Smooth muscle cell (in vitro differentiated cells): ENCODE results near the gene AFTPH. TPM values are rescaled to one million over a fixed set of nuclear protein-coding genes. Genes with fewer than 3 reads are reported as not detected.

Experiments used
- DNase-seq: peaks from one replicate; lab custom pipeline; 2025; ENCODE audit not compliant: unreplicated experiment; lab: John Stamatoyannopoulos, UW
- H2AFZ ChIP-seq: fragments of 200-600 bp; sonication (generic); 2 replicates; pipeline ENCODE4 v1.6.0; 2016; ENCODE audit warnings: antibody characterized with exemption, low read depth, mild to moderate bottlenecking
- H3F3A ChIP-seq: fragments of 200-600 bp; sonication (generic); 2 replicates; pipeline ENCODE4 v1.6.0; 2017; ENCODE audit warnings: antibody characterized with exemption, low read depth
- H3K27ac ChIP-seq: fragments of 200-600 bp; sonication (generic); 2 replicates; pipeline ENCODE4 v1.5.1; 2016; ENCODE audit warnings: low read depth, mild to moderate bottlenecking
- H3K27me3 ChIP-seq: fragments of 200-600 bp; sonication (generic); 2 replicates; pipeline ENCODE4 v1.6.1; 2016; ENCODE audit warnings: low read depth, mild to moderate bottlenecking
- H3K36me3 ChIP-seq: fragments of 200-600 bp; sonication (generic); 2 replicates; pipeline ENCODE4 v1.5.1; 2016; ENCODE audit warnings: low read depth
- H3K4me1 ChIP-seq: fragments of 200-600 bp; sonication (generic); 2 replicates; pipeline ENCODE4 v1.5.1; 2016; ENCODE audit warnings: low read depth
- H3K4me2 ChIP-seq: fragments of 200-600 bp; sonication (generic); 2 replicates; pipeline ENCODE4 v1.6.0; 2016; ENCODE audit warnings: mild to moderate bottlenecking
- H3K4me3 ChIP-seq: fragments of 200-600 bp; sonication (generic); 2 replicates; pipeline ENCODE4 v1.5.1; 2016; ENCODE audit warnings: mild to moderate bottlenecking
- H3K79me2 ChIP-seq: fragments of 200-600 bp; sonication (generic); 2 replicates; pipeline ENCODE4 v1.6.0; 2016; ENCODE audit warnings: low read depth, mild to moderate bottlenecking
- H3K9ac ChIP-seq: fragments of 200-600 bp; sonication (generic); 2 replicates; pipeline ENCODE4 v1.6.0; 2016; ENCODE audit warnings: low read depth
- H3K9me3 ChIP-seq: fragments of 200-600 bp; sonication (generic); replicated peaks from 2 replicates; pipeline ENCODE4 v1.5.1; 2016; ENCODE audit warnings: low read depth
- H4K20me1 ChIP-seq: fragments of 200-600 bp; sonication (generic); 2 replicates; pipeline ENCODE4 v1.6.0; 2016; ENCODE audit warnings: low read depth
- WGBS: methylation state at CpG from one replicate; pipeline ENCODE4 v1.1.7; 2016; ENCODE audit warnings: low lambda C conversion rate; 5-methylcytosine and 5-hydroxymethylcytosine counted together
- polyA plus RNA-seq: library from polyadenylated mRNA; unstranded; fragments of >200 nt; fragmentation: Nextera tagmentation; extraction: Ambion mirVana; gene quantifications from 2 replicates; pipeline ENCODE4 v1.2.1, GENCODE V29; 2016
- total RNA-seq: library from RNA; depleted of rRNA; stranded (reverse); fragments of >200 nt; gene quantifications from 2 replicates; pipeline ENCODE4 v1.2.3, GENCODE V29; 2014
- TF ChIP-seq, protein P1 (sequence below): fragments of 200-600 bp; sonication (generic); IDR thresholded peaks from 2 replicates; pipeline ENCODE4 v1.5.1; 2017; ENCODE audit warnings: borderline replicate concordance, mild to moderate bottlenecking, antibody characterized with exemption; ENCODE audit not compliant: insufficient read depth, poor library complexity, severe bottlenecking

AFTPH gene
- total and polyA plus RNA-seq, 2 experiments from 2014 or later: 5.5 to 26.3 TPM

- peaks cover 37% of the 10 kb centered on the region for H3K4me1 ChIP-seq
- H4K20me1 ChIP-seq: no peaks in the 10 kb centered on the region
- no peak for DNase-seq
- no peaks in the 10 kb centered on the region for H3F3A ChIP-seq
- no peak overlapping the region for H3K4me2 ChIP-seq
- WGBS: 85% methylated on average over 13 of the region's 13 CpGs
- H3K4me3 ChIP-seq: no peak overlapping the region
- no peaks in the 10 kb centered on the region for H3K9me3 ChIP-seq
- no peaks in the 10 kb centered on the region for H3K79me2 ChIP-seq
- H3K27ac ChIP-seq: no peak overlapping the region
- H3K27me3 ChIP-seq: no peaks in the 10 kb centered on the region
- H3K36me3 ChIP-seq: no peaks in the 10 kb centered on the region
- H3K9ac ChIP-seq: no peak overlapping the region
- H2AFZ ChIP-seq: no peak overlapping the region
- TF ChIP-seq, protein P1, sequence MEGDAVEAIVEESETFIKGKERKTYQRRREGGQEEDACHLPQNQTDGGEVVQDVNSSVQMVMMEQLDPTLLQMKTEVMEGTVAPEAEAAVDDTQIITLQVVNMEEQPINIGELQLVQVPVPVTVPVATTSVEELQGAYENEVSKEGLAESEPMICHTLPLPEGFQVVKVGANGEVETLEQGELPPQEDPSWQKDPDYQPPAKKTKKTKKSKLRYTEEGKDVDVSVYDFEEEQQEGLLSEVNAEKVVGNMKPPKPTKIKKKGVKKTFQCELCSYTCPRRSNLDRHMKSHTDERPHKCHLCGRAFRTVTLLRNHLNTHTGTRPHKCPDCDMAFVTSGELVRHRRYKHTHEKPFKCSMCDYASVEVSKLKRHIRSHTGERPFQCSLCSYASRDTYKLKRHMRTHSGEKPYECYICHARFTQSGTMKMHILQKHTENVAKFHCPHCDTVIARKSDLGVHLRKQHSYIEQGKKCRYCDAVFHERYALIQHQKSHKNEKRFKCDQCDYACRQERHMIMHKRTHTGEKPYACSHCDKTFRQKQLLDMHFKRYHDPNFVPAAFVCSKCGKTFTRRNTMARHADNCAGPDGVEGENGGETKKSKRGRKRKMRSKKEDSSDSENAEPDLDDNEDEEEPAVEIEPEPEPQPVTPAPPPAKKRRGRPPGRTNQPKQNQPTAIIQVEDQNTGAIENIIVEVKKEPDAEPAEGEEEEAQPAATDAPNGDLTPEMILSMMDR: no peak
These were observed 98.5 kb downstream of the AFTPH start for GRCh38 chr2:64622443-64623241.

GRCh38 chr2:64623242-64623850 is 99.2 kb downstream of the AFTPH start:
- no peak overlapping the region for H3K9ac ChIP-seq
- no peak overlapping the region for H3K4me2 ChIP-seq
- TF ChIP-seq, protein P1: no peak
- H3K4me1 ChIP-seq: peaks cover 33% of the 10 kb centered on the region
- no peak overlapping the region for H3K27ac ChIP-seq
- WGBS: 93% methylated on average over 13 of the region's 13 CpGs
- no peaks in the 10 kb centered on the region for H3K9me3 ChIP-seq
- no peaks in the 10 kb centered on the region for H3K36me3 ChIP-seq
- H3K27me3 ChIP-seq: no peaks in the 10 kb centered on the region
- H4K20me1 ChIP-seq: no peaks in the 10 kb centered on the region
- DNase-seq: no peak
- no peak overlapping the region for H2AFZ ChIP-seq
- H3K4me3 ChIP-seq: no peak overlapping the region
- no peaks in the 10 kb centered on the region for H3K79me2 ChIP-seq
- no peaks in the 10 kb centered on the region for H3F3A ChIP-seq

DNA sequence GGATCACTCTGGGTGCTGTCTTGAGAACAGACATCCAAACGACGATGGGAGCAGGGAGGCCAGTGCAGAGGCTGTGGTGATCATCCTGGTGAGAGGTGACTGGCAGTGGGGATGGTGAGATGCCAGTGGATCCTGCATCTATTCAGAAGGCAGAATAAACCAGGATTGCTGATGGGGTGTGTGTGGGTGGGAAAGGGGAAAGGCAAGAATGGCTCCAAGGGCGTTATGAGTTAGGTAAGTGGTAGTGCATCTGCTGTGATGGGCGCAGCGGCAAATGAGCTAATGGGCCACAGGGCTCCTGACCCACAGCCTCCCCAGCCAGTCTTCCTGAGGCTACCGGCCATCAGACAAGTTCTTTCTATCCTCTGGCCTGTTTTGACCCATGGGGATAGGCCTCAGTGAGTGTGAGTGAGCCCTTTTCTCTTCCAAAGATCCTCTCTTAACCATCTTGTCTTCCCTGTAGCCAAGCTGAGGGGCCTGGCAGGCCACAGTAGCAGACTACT is 100.0 kb downstream of the AFTPH start:
- no peak overlapping the region for H3K27ac ChIP-seq
- no peaks in the 10 kb centered on the region for H3F3A ChIP-seq
- no peaks in the 10 kb centered on the region for H3K9me3 ChIP-seq
- no peak for DNase-seq
- H3K79me2 ChIP-seq: no peaks in the 10 kb centered on the region
- H3K9ac ChIP-seq: no peak overlapping the region
- H3K4me1 ChIP-seq: peaks cover 25% of the 10 kb centered on the region
- TF ChIP-seq, protein P1: no peak
- H3K27me3 ChIP-seq: no peaks in the 10 kb centered on the region
- peaks cover under 1% of the 10 kb centered on the region for H4K20me1 ChIP-seq
- no peak overlapping the region for H2AFZ ChIP-seq
- no peaks in the 10 kb centered on the region for H3K36me3 ChIP-seq
- no peak overlapping the region for H3K4me3 ChIP-seq
- 88% methylated on average over 6 of the region's 6 CpGs for WGBS
- no peak overlapping the region for H3K4me2 ChIP-seq
